ENCODE data around the gene PHETA1. TPM values are rescaled to one million over a fixed set of nuclear protein-coding genes. Genes with fewer than 3 reads are reported as not detected.
A peak's percentile ranks its signal among the peaks of the same experiment; 100 is the strongest.

PHETA1 gene
- total RNA-seq, 2 experiments from 2014 or later: 1.3 to 1.5 TPM

DNA sequence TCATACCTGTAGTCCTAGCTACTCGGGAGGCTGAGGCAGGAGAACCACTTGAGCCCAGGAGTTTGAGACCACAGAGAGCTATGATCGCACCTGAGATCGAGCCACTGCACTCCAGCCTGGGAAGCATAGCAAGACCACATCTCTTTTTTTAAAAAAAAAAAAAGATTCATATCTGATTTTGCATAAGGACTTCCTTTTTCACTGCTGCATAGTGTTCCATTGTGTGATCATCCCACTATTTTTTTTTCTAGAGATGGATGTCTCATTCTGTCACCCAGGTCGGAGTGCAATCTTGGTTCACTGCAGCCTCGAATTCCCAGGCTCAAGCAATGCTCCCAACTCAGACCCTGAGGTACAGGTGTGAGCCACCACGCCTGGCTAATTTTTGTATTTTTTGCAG lies 50.4 kb downstream of the PHETA1 start:
- no peak overlapping the region for H3K27ac Mint-ChIP-seq
- H3K27me3 Mint-ChIP-seq: peaks cover 4% of the 10 kb centered on the region
- POLR2A ChIA-PET: no interaction called here
- H3K4me3 Mint-ChIP-seq: no peak overlapping the region
- H3K4me1 Mint-ChIP-seq: peaks cover 4% of the 10 kb centered on the region
- ATAC-seq: no peak
- CTCF ChIA-PET: interaction anchor here (0.6 to 1.4 kb wide), 4 partner anchors 133 to 532 kb away, joined by 3 to 5 read pairs (median 3); no protein-coding TSS in a partner anchor
- DNase-seq: no peak
- intact Hi-C loops (cut with DNase I, micrococcal nuclease): no loop called here
- no peaks in the 10 kb centered on the region for H3K36me3 Mint-ChIP-seq (ENCODE audit: low read depth)
- no peaks in the 10 kb centered on the region for H3K9me3 Mint-ChIP-seq (ENCODE audit: low read depth)

- ATAC-seq: no peak
- Mint-ChIP-seq H3K9me3 (ENCODE audit: low read depth) (no peaks in the 10 kb centered on the region), H3K27ac (no peak overlapping the region), H3K4me1 (peaks cover 4% of the 10 kb centered on the region), H3K4me3 (no peak overlapping the region), H3K36me3 (ENCODE audit: low read depth) (no peaks in the 10 kb centered on the region), H3K27me3 (peaks cover 4% of the 10 kb centered on the region)
- POLR2A ChIA-PET: no interaction called here
- CTCF ChIA-PET: interaction anchor here (0.6 to 0.7 kb wide), 2 partner anchors 340 to 360 kb away, joined by 3 read pairs; no protein-coding TSS in a partner anchor
- intact Hi-C loops (cut with DNase I, micrococcal nuclease): no loop called here
- DNase-seq: no peak
Measured at GRCh38 chr12:111316671-111317070, 52.2 kb downstream of the PHETA1 start.

GRCh38 chr12:111314953-111315539 lies 53.8 kb downstream of the PHETA1 start:
- no peaks in the 10 kb centered on the region for H3K9me3 Mint-ChIP-seq (ENCODE audit: low read depth)
- CTCF ChIA-PET: interaction anchor here (0.6 to 1.1 kb wide), 3 partner anchors 15 to 301 kb away, joined by 3 to 4 read pairs (median 3); no protein-coding TSS in a partner anchor
- DNase-seq: no peak

DNA sequence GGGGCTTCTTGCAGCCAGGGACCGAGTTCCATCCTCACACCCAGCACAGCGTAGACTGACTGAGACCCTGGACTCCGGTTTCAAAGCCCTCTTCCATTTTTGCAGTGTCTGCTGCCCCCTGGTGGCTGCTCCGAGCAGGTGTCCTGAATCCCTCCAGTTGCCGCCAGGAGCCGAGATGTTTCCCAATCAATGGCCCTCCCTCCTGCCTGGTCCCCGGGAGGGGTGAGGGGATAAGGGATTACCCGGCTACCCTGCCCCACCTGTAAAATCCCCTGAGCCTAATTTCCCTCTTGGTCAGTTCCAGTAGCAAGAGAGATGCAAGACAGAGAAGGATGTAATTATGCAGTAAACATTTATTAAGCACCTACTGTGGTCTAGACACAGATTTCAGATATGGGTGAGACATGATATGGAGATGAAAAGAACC lies 55.0 kb downstream of the PHETA1 start:
- Mint-ChIP-seq H3K27me3 (peaks cover 4% of the 10 kb centered on the region), H3K36me3 (ENCODE audit: low read depth) (no peaks in the 10 kb centered on the region), H3K4me3 (no peak overlapping the region), H3K27ac (no peak overlapping the region), H3K9me3 (ENCODE audit: low read depth) (no peaks in the 10 kb centered on the region), H3K4me1 (peaks cover 9% of the 10 kb centered on the region)
- CTCF ChIA-PET: interaction anchor here (1.0 kb wide), 1 partner anchor 14 kb away, joined by 4 read pairs; no protein-coding TSS in a partner anchor
- ATAC-seq (peak; percentile 77), DNase-seq (peak; percentile 85)
- POLR2A ChIA-PET: no interaction called here
- intact Hi-C loops (cut with DNase I, micrococcal nuclease): loop anchor here (1.0 to 5.0 kb wide), 5 partner anchors 46 to 419 kb away; no protein-coding TSS in a partner anchor

More at GRCh38 chr12:111314953-111315539, 53.8 kb downstream of the PHETA1 start:
- H3K27ac Mint-ChIP-seq: no peak overlapping the region
- ATAC-seq: no peak
- peaks cover 4% of the 10 kb centered on the region for H3K27me3 Mint-ChIP-seq
- H3K4me3 Mint-ChIP-seq: no peak overlapping the region
- POLR2A ChIA-PET: no interaction called here
- peaks cover 4% of the 10 kb centered on the region for H3K4me1 Mint-ChIP-seq
- no peaks in the 10 kb centered on the region for H3K36me3 Mint-ChIP-seq (ENCODE audit: low read depth)
- intact Hi-C loops (cut with DNase I, micrococcal nuclease): loop anchor here in 1 of 2 experiments (5.0 kb wide), 1 partner anchor 378 kb away; no protein-coding TSS in a partner anchor

DNA sequence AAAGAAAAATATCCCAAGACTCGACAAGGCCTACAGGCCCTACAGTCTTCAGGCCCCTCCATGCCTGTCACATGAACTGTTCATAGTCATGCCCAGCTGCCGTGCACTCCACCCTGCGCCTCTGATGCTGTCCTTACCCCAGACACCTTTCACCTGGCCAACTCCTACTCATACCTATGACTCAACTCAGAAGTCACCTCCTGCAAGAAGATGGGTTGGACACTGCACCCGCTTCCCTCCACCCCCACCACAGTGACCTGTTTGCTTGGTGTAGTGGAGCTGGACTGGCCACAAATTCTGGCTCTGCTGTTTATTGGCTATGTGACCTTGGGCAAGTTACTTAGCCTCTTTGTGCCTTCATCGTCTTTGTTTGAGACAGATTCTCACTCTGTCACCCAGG lies 56.2 kb downstream of the PHETA1 start:
- peaks cover 9% of the 10 kb centered on the region for H3K4me1 Mint-ChIP-seq
- no peaks in the 10 kb centered on the region for H3K36me3 Mint-ChIP-seq (ENCODE audit: low read depth)
- no peak for ATAC-seq
- H3K27me3 Mint-ChIP-seq: peaks cover 4% of the 10 kb centered on the region
- intact Hi-C loops (cut with DNase I, micrococcal nuclease): loop anchor here (1.0 to 5.0 kb wide), 5 partner anchors 44 to 418 kb away; no protein-coding TSS in a partner anchor
- H3K9me3 Mint-ChIP-seq (ENCODE audit: low read depth): no peaks in the 10 kb centered on the region
- no peak overlapping the region for H3K4me3 Mint-ChIP-seq
- H3K27ac Mint-ChIP-seq: no peak overlapping the region
- ChIA-PET CTCF (interaction anchor here (0.6 to 1.3 kb wide), 2 partner anchors 99 to 139 kb away, joined by 3 to 4 read pairs; no protein-coding TSS in a partner anchor), POLR2A (no interaction called here)
- no peak for DNase-seq

DNA sequence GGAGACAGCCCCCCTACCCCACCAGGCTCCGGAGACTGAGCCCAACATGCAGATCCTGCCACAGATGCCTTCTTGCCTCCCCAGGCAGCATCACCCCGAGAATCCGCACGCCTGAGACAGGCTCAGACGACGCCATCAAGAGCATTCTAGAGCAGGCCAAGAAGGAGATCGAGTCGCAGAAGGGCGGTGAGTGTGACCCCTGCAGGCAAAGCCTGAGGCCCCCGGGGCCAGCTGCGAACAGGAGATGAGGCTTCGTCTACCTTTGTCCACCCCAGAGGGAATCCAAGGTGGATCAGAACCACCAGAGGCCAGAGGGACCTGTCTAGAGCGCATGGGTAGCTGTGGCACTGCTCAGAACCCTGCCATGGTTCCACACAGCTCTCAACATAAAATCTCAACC lies 56.9 kb downstream of the PHETA1 start:
- ATAC-seq (no peak), DNase-seq (no peak)
- ChIA-PET CTCF (no interaction called here), POLR2A (no interaction called here)
- no peak overlapping the region for H3K4me3 Mint-ChIP-seq
- H3K27me3 Mint-ChIP-seq: peaks cover 4% of the 10 kb centered on the region
- peaks cover 2% of the 10 kb centered on the region for H3K9me3 Mint-ChIP-seq (ENCODE audit: low read depth)
- H3K36me3 Mint-ChIP-seq (ENCODE audit: low read depth): no peaks in the 10 kb centered on the region
- intact Hi-C loops (cut with DNase I, micrococcal nuclease): loop anchor here (2.0 to 5.0 kb wide), 2 partner anchors 375 to 417 kb away; no protein-coding TSS in a partner anchor
- H3K4me1 Mint-ChIP-seq: peaks cover 9% of the 10 kb centered on the region
- H3K27ac Mint-ChIP-seq: no peak overlapping the region

DNA sequence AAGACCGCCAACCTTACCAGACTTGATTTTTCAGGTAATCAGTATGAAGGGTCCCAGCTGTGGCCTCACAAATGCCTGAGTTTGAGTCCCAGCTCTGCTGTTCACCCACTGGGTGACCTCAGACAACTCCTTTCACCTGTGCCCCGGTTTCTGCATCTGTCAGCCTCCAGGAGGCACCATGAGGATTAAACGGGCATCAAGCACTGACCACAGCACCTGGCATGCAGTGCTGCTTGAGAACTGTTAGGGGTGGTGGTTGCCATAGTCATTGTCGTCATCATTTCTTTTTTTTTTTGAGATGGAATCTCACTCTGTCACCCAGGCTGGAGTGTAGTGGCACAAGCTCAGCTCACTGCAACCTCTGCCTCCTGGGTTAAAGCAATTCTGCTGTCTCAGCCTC lies 57.9 kb downstream of the PHETA1 start:
- Mint-ChIP-seq H3K9me3 (ENCODE audit: low read depth) (peaks cover 4% of the 10 kb centered on the region), H3K4me1 (peaks cover 9% of the 10 kb centered on the region), H3K27me3 (peaks cover 4% of the 10 kb centered on the region), H3K4me3 (no peak overlapping the region), H3K36me3 (ENCODE audit: low read depth) (no peaks in the 10 kb centered on the region), H3K27ac (no peak overlapping the region)
- intact Hi-C loops (cut with DNase I, micrococcal nuclease): loop anchor here in 1 of 2 experiments (5.0 kb wide), 1 partner anchor 374 kb away; no protein-coding TSS in a partner anchor
- no peak for DNase-seq
- no peak for ATAC-seq
- CTCF ChIA-PET: interaction anchor here (0.7 to 1.2 kb wide), 2 partner anchors 85 to 374 kb away, joined by 3 to 4 read pairs; no protein-coding TSS in a partner anchor
- POLR2A ChIA-PET: no interaction called here

Other genes with a start within 250 kb of the PHETA1 start
- 10 to 100 TPM; 29.2 to 32.7 TPM for gene SH2B3, start 36.8 kb upstream of the PHETA1 start, total RNA-seq
- gene ATXN2, start 230.2 kb upstream of the PHETA1 start, total RNA-seq: 10 to 100 TPM; 44.2 to 47.9 TPM

Measured in activated CD4-positive, alpha-beta T cell treated with anti-CD3 and anti-CD28 coated beads for 36 hours (primary cell).